Measurements from ENCODE around the gene GNAZ.
"Not testable (repeated sequence)": the region's sequence is repeated elsewhere in the genome, so short reads cannot be mapped to it uniquely, and the experiment has no call there.

Gene GNAZ

DNA sequence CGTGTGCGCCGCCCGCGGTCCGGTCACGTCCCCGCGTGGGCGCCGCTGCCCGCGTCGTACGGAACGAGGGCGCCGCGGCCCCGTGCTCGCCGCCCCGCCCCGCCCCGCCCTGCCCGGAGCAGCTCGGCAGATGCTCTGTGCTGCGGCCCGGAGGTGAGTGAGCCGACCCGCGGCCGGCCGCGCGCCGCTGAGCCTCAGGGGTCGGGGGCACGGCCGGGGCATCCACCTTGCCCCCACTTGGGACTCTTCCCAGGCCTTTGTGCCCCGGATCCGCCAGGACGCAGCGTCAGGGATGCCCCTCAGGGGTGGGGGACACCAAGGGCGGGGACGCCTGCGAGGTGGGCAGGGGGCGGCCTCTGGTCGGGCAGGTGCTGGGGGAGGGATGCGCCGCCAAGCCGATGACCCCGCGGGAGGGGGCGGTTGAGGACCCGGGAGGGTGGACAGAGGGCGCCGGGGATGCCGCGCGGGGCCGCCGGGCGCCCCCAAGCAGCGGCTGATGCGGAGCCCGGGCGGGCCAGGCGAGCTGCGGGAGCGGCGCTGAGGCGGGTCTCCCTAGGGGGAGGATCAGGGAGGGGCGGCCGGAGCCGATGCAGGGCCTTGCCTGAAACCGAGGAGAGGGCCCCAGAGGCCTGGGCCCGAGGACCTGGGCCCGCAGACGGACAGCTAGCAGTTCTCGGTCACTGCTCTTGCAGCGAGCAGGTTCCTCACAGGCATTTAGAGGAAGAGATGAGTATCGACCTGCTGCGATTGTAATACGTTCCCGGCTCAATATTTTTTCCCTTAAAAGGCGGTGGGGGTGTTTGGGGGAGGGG, at the start of gene GNAZ:
Gene GNAZ, plus strand, starts transcription at position 102 of the 812 bp plus-strand sequence. CDS start 25,177 bp downstream, outside the sequence.
- DNase-seq = peak; percentile 31

- no peak for DNase-seq
Measured at GRCh38 chr22:23020659-23021293, 49.5 kb upstream of the GNAZ start.

DNA sequence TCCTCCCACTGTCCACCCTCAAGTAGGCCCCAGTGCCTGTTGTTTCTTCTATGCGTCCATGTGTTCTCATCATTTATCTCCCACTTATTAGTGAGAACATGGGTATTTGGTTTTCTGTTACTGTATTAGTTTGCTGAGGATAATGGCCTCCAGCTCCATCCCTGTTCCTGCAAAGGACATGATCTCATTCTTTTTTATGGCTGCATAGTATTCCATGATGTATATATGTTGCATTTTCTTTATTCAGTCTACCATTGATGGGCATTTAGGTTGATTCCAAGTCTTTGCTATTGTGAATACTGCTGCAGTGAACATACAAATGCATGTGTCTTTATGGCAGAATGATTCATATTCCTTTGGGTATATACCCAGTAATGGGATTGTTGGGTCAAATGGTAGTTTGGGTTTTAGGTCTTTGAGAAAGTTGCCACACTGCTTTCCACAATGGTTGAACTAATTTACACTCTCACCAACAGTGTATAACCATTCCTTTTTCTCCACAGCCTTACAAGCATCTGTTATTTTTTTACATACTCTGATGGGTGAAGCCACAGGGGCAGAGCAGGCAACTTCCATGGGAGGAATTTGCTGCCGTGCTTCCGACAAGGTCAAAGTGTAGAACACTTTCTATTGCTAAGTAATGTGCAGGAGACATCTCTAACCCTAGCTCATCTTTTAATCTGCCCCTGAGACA, 48.5 kb upstream of the GNAZ start:
- DNase-seq = not testable (repeated sequence)

- no peak for DNase-seq
Measured at GRCh38 chr22:23023294-23023693, 47.0 kb upstream of the GNAZ start.

DNA sequence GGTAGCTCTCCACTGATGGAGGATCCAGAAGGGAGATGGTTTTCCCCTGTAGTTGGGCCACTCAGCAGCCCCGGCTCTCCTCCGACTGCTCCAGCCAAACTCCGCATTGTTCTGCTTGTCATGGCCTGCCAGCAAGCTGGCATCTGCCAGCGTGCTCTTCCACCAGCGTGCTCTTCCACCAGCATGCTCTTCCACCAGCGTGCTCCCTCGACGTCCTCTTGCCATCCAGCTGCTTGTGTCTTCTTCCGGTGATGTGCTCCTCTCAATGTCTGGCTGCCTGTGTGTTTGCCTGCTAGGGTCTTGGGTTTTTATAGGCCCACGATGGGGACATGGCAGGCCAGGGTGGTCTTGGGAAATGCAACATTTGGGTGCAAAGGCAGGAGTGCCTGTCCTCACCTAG, 43.5 kb upstream of the GNAZ start:
- no peak for DNase-seq

- DNase-seq = not testable (repeated sequence)
Measured at GRCh38 chr22:23027849-23028248, 42.5 kb upstream of the GNAZ start.

DNA sequence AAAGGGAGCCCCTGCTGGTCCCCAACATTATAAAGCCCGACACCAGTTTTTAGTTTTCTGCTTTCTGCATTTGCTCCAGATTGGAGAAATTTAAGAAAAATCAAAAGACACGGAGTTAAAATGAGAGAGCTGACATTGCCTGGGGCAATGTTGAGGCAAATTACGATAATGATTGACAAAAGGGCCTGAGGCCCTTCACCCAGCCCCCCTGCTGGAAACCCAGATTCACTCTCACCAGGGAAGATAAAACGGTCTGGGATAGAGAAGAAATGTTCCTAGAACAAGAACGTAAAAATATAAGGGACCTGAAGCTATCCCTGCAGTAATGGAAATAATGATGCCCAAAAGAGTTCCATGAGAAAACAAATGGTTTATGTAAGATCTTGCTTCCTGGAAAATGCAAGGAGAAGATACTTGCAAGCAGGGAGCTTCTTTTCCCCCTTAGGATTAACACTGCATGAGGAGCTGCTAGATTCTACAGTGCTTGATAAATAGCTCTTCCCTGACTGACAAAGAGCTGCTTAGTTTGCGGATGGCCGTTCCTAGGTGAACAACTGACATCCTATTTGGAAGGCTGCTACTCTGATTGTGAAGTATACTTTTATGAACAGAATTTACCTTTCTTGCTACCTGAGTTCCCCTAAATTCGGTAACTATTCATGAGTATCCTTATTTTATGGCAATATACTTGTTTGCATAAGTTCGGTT, 40.6 kb upstream of the GNAZ start:
- no peak for DNase-seq

GRCh38 chr22:23031381-23031780, 38.9 kb upstream of the GNAZ start:
- DNase-seq = no peak

- no peak for DNase-seq
Measured at GRCh38 chr22:23031786-23032185, 38.5 kb upstream of the GNAZ start.

GRCh38 chr22:23032658-23033057, 37.7 kb upstream of the GNAZ start:
- no peak for DNase-seq

GRCh38 chr22:23033116-23033905, 37.0 kb upstream of the GNAZ start:
- DNase-seq = no peak

DNA sequence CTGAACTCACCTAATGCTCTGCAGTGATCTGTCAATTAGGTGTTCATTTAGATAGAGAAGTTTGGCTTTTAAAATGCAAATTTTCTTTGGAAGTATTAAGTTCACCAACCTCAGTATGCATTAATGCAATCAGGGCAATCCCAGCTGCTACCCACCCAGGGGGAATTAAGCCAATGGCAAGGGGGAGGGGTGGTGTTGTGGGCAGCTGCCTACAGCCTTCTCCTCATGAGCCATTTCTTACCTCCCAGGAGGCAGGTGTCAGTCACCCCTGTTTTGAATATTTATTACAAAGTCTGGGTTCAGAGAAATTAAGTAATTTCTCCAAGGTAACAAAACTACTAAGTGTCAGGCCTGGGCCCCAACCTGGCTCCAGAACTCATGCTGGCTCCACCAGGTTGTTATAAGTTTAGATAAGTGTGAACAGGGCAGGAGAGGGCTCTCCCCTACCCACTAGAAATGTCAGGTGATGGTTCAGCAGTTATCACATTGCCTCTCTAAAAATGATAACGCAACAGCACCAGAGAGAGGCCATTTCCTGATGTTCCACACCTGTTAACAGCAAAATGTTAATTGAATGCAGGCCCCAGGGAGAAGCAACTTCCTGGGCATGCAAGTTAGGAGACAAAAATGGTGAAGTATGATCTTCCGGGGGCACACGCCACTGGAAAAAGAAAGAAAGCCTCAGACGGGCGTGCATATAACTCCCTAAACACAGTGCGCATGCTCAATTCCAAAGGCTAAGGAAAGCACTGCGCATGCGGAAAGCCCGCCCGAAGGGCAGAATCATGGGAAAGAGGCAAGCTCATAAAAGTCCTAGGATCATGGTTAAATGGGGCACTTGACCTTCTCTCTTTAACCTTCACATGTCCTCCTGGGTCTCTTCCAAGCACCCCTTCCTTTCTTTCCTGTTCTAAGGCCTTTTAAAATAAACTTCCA, 35.4 kb upstream of the GNAZ start:
- DNase-seq = no peak

- DNase-seq = no peak
Measured at GRCh38 chr22:23035557-23036277, 34.6 kb upstream of the GNAZ start.

- DNase-seq = no peak
Measured at GRCh38 chr22:23036684-23037428, 33.5 kb upstream of the GNAZ start.

- no peak for DNase-seq
Measured at GRCh38 chr22:23037429-23038333, 32.6 kb upstream of the GNAZ start.

GRCh38 chr22:23038334-23038642, 32.0 kb upstream of the GNAZ start:
- no peak for DNase-seq

- no peak for DNase-seq
Measured at GRCh38 chr22:23038902-23039301, 31.4 kb upstream of the GNAZ start.

GRCh38 chr22:23042179-23042578, 28.1 kb upstream of the GNAZ start:
- no peak for DNase-seq

GRCh38 chr22:23044570-23044969, 25.7 kb upstream of the GNAZ start:
- DNase-seq = no peak

Data from stimulated activated CD8-positive, alpha-beta memory T cell treated with anti-CD3 and anti-CD28 coated beads, Interleukin-4, amount 100 ng/mL, for 48 hours (primary cell).